ENCODE results near the gene LTBP1. TPM values are rescaled to one million over a fixed set of nuclear protein-coding genes. Genes with fewer than 3 reads are reported as not detected.

LTBP1 gene
- total and polyA plus RNA-seq, 2 of the 13 experiments (the other 11 are each of a cell fraction or from before 2014, with no cell fraction given), result 0.12 to 0.22 TPM

GRCh38 chr2:33381301-33381858 lies 434.6 kb downstream of the LTBP1 start:
- DNase-seq (ENCODE audit: low spot score) (no peak), ATAC-seq (no peak), FAIRE-seq (no peak)
- CTCF ChIA-PET (ENCODE audit: low intra/inter-chr PET ratio, low total read pairs), result no interaction called here
- WGBS (ENCODE audit: low lambda C conversion rate), result 1% methylated on average over 4 of the region's 4 CpGs
- Histone ChIP-seq H3K27ac (ENCODE audit: extremely low read length, insufficient read depth, low read length) (no peak overlapping the region), H4K20me1 (ENCODE audit: insufficient read depth, low read length) (no peaks in the 10 kb centered on the region), H3K4me2 (ENCODE audit: low read depth, low read length) (no peak overlapping the region), H3K4me3 (replicated peaks in 1 of 3; ENCODE audit: insufficient read depth in 1 of 3, low read depth in 2 of 3, low read length in 3 of 3) (no peak overlapping the region), H3K79me2 (ENCODE audit: insufficient read depth, low read length) (no peaks in the 10 kb centered on the region), H2AFZ (ENCODE audit: low read length) (no peak overlapping the region), H3K36me3 (replicated peaks in 1 of 2; ENCODE audit: control insufficient read depth in 1 of 2, insufficient read depth in 2 of 2, low read length in 2 of 2) (no peaks in the 10 kb centered on the region), H3K4me1 (ENCODE audit: insufficient read depth, low read length) (no peaks in the 10 kb centered on the region), H3K9ac (ENCODE audit: insufficient read depth, low read depth, low read length) (no peak overlapping the region), H3K9me3 (ENCODE audit: low read length) (no peaks in the 10 kb centered on the region), H3K27me3 (ENCODE audit: control insufficient read depth in 1 of 2, insufficient read depth in 2 of 2, low read length in 2 of 2) (peaks cover 0 to 21% of the 10 kb centered on the region in 2 experiments; a peak in 2 of 5 replicates)
- intact Hi-C loops (cut with micrococcal nuclease; ENCODE audit: unreplicated experiment) (loop anchor here (5.0 kb wide), 1 partner anchor 61 kb away; no protein-coding TSS in a partner anchor), in situ Hi-C loops (cut with HindIII; ENCODE audit: extremely low pct_ligation_motif_present, low pct_unique_long_range_greater_than_20kb) (no loop called here)
- TF ChIP-seq SP5 (CRISPR knock-in tag; IDR thresholded peaks at IDR 0.05; ENCODE audit: borderline replicate concordance, low read depth), result no peak
- TF ChIP-seq KDM6A (CRISPR knock-in tag; IDR thresholded peaks at IDR 0.05; ENCODE audit: low read depth), result no peak
- TF ChIP-seq SAP130 (CRISPR knock-in tag; IDR thresholded peaks at IDR 0.05; ENCODE audit: low read depth), result no peak
- TF ChIP-seq, protein P1, sequence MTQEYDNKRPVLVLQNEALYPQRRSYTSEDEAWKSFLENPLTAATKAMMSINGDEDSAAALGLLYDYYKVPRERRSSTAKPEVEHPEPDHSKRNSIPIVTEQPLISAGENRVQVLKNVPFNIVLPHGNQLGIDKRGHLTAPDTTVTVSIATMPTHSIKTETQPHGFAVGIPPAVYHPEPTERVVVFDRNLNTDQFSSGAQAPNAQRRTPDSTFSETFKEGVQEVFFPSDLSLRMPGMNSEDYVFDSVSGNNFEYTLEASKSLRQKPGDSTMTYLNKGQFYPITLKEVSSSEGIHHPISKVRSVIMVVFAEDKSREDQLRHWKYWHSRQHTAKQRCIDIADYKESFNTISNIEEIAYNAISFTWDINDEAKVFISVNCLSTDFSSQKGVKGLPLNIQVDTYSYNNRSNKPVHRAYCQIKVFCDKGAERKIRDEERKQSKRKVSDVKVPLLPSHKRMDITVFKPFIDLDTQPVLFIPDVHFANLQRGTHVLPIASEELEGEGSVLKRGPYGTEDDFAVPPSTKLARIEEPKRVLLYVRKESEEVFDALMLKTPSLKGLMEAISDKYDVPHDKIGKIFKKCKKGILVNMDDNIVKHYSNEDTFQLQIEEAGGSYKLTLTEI (CRISPR knock-in tag; conservative IDR thresholded peaks at IDR 0.05), result no peak
- TF ChIP-seq, protein P2, sequence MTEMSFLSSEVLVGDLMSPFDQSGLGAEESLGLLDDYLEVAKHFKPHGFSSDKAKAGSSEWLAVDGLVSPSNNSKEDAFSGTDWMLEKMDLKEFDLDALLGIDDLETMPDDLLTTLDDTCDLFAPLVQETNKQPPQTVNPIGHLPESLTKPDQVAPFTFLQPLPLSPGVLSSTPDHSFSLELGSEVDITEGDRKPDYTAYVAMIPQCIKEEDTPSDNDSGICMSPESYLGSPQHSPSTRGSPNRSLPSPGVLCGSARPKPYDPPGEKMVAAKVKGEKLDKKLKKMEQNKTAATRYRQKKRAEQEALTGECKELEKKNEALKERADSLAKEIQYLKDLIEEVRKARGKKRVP (CRISPR knock-in tag; IDR thresholded peaks at IDR 0.05), result no peak
- TF ChIP-seq MEIS1 (CRISPR knock-in tag; IDR thresholded peaks at IDR 0.05; ENCODE audit: borderline replicate concordance), result no peak
- TF ChIP-seq, protein P3, sequence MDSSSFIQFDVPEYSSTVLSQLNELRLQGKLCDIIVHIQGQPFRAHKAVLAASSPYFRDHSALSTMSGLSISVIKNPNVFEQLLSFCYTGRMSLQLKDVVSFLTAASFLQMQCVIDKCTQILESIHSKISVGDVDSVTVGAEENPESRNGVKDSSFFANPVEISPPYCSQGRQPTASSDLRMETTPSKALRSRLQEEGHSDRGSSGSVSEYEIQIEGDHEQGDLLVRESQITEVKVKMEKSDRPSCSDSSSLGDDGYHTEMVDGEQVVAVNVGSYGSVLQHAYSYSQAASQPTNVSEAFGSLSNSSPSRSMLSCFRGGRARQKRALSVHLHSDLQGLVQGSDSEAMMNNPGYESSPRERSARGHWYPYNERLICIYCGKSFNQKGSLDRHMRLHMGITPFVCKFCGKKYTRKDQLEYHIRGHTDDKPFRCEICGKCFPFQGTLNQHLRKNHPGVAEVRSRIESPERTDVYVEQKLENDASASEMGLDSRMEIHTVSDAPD (CRISPR knock-in tag; IDR thresholded peaks at IDR 0.05), result no peak
- no peak for TF ChIP-seq HIVEP1 (CRISPR knock-in tag; IDR thresholded peaks at IDR 0.05)
- no TSS peak for BruUV-seq (replicated peaks)
- POLR2A ChIA-PET, result no interaction called here

All from HepG2 (cell line).